ENCODE data around the gene EDNRA. TPM values are rescaled to one million over a fixed set of nuclear protein-coding genes. Genes with fewer than 3 reads are reported as not detected.

EDNRA gene
- total RNA-seq = 47.0 TPM

DNA sequence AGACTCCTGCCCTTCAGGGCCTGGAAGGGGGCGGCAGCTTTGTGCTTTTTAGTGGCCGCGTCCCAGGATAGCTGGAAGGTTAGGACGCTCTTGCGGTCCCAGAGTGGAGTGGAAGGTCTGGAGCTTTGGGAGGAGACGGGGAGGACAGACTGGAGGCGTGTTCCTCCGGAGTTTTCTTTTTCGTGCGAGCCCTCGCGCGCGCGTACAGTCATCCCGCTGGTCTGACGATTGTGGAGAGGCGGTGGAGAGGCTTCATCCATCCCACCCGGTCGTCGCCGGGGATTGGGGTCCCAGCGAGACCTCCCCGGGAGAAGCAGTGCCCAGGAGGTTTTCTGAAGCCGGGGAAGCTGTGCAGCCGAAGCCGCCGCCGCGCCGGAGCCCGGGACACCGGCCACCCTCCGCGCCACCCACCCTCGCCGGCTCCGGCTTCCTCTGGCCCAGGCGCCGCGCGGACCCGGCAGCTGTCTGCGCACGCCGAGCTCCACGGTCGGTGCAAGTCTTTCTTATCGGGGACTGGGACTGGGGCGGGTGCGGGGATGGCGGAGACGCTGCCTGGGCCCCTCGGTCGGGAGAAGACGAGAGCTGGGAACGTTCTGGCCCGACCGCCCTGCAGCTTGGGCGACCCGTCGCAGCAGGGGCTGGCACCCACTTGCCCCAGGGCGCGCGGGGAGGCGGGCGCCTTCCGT lies at the start of gene EDNRA:
EDNRA (plus strand) TSS at position 207 of the 686 bp plus-strand sequence. CDS start 4,585 bp downstream, outside the sequence.

Other genes with a start within 250 kb of the EDNRA start
- 56.8 TPM for gene TMEM184C, start 136.3 kb downstream of the EDNRA start, total RNA-seq
- 26.4 TPM for gene PRMT9, start 203.1 kb downstream of the EDNRA start, total RNA-seq

Data from camera-type eye (tissue), 1 donor.